SK-N-SH (cell line): ENCODE results near the gene ARAP2. TPM values are rescaled to one million over a fixed set of nuclear protein-coding genes. Genes with fewer than 3 reads are reported as not detected.
"Not testable (repeated sequence)": the region's sequence is repeated elsewhere in the genome, so short reads cannot be mapped to it uniquely, and the experiment has no call there.

ENCODE experiments used
- CTCF ChIA-PET: fragments of 300-600, 350-600 bp; formaldehyde crosslinking; extraction: SDS; loops from one replicate; lab custom pipeline; 2021; lab: Yijun Ruan, JAX
- POLR2A ChIA-PET: fragments of 350-600 bp; sonication (Branson Sonifier 250); formaldehyde crosslinking; extraction: SDS; loops from one replicate; lab custom pipeline; 2020; ENCODE audit warnings: antibody characterized with exemption, inconsistent platforms; lab: Yijun Ruan, JAX
- DNase-seq: peaks from one replicate; pipeline ENCODE4 v3.0.0; 2012
- H2AFZ ChIP-seq: fragments of 200-600 bp; sonication (generic); 2 replicates; pipeline ENCODE4 v1.8.1; 2016; ENCODE audit warnings: antibody characterized with exemption, mild to moderate bottlenecking, low read depth
- H3F3A ChIP-seq: fragments of 200-600 bp; sonication (generic); replicated peaks from 2 replicates; pipeline ENCODE3; 2016; ENCODE audit warnings: antibody characterized with exemption, mild to moderate bottlenecking; ENCODE audit not compliant: insufficient read depth
- H3K27ac ChIP-seq, 2 experiments: fragments of 200-500 bp in 1 of 2; fragments of 200-600 bp in 1 of 2; sonication (Bioruptor generic) in 1 of 2; sonication (generic), shearing (Covaris generic) in 1 of 2; 2 replicates each; pipeline versions ENCODE4 v1.5.1 to v1.6.1; 2014 to 2016; ENCODE audit warnings: low read depth in 2 of 2, inconsistent platforms in 1 of 2, low read length in 1 of 2, mild to moderate bottlenecking in 1 of 2, mixed read lengths in 1 of 2
- H3K27me3 ChIP-seq: fragments of 200-600 bp; sonication (generic), shearing (Covaris generic); 2 replicates; pipeline ENCODE4 v1.6.1; 2016; ENCODE audit warnings: mixed run types; ENCODE audit not compliant: insufficient read depth
- H3K36me3 ChIP-seq, 2 experiments: fragments of 200-500 bp in 1 of 2; fragments of 200-600 bp in 1 of 2; sonication (Bioruptor generic) in 1 of 2; sonication (generic) in 1 of 2; replicated peaks in 1 of 2; 2 replicates each; pipeline versions ENCODE3 to v1.5.1; 2014 to 2016; ENCODE audit warnings: low read length in 1 of 2, mild to moderate bottlenecking in 1 of 2; ENCODE audit not compliant: insufficient read depth in 2 of 2, control insufficient read depth in 1 of 2
- H3K4me1 ChIP-seq, 2 experiments: fragments of 200-500 bp in 1 of 2; fragments of 200-600 bp in 1 of 2; sonication (Bioruptor generic) in 1 of 2; sonication (generic), shearing (Covaris generic) in 1 of 2; 2 replicates each; pipeline versions ENCODE4 v1.5.1 to v1.6.1; 2014 to 2016; ENCODE audit warnings: low read depth in 1 of 2, low read length in 1 of 2, mixed run types in 1 of 2; ENCODE audit not compliant: insufficient read depth in 2 of 2, control insufficient read depth in 1 of 2
- H3K4me2 ChIP-seq: fragments of 200-600 bp; sonication (generic), shearing (Covaris generic); 2 replicates; pipeline ENCODE4 v1.6.1; 2017; ENCODE audit warnings: mixed run types
- H3K4me3 ChIP-seq, 2 experiments: fragments of 200-500 bp in 1 of 2; fragments of 200-600 bp in 1 of 2; sonication (Bioruptor generic) in 1 of 2; sonication (generic), shearing (Covaris generic) in 1 of 2; 2 replicates each; pipeline versions ENCODE4 v1.5.1 to v1.8.1; 2014 to 2016; ENCODE audit warnings: low read depth in 2 of 2, inconsistent platforms in 1 of 2, low read length in 1 of 2, mild to moderate bottlenecking in 1 of 2, mixed read lengths in 1 of 2, moderate library complexity in 1 of 2
- H3K79me2 ChIP-seq: fragments of 200-600 bp; sonication (generic); 2 replicates; pipeline ENCODE4 v1.8.1; 2017; ENCODE audit warnings: mild to moderate bottlenecking; ENCODE audit not compliant: insufficient read depth
- H3K9ac ChIP-seq: fragments of 200-600 bp; sonication (generic); 2 replicates; pipeline ENCODE4 v1.6.1; 2017; ENCODE audit warnings: mixed run types
- H3K9me2 ChIP-seq: fragments of 200-600 bp; sonication (generic); 2 replicates; pipeline ENCODE4 v1.6.1; 2017; ENCODE audit warnings: mixed run types
- H3K9me3 ChIP-seq: fragments of 200-600 bp; sonication (generic); 2 replicates; pipeline ENCODE4 v1.6.1; 2017; ENCODE audit warnings: mixed run types, mild to moderate bottlenecking, moderate library complexity
- H4K20me1 ChIP-seq: fragments of 200-600 bp; sonication (generic); 2 replicates; pipeline ENCODE4 v1.6.1; 2017; ENCODE audit warnings: mild to moderate bottlenecking, mixed run types; ENCODE audit not compliant: insufficient read depth
- ELF1 ChIP-seq: IDR thresholded peaks from 2 replicates; pipeline ENCODE4 v1.4.0; 2012
- EP300 ChIP-seq, 2 experiments: IDR thresholded peaks; 2 replicates each; pipeline versions ENCODE4 v1.4.0 to v1.6.1; 2012; ENCODE audit warnings: borderline replicate concordance in 1 of 2, low read depth in 1 of 2, low read length in 1 of 2
- GABPA ChIP-seq: IDR thresholded peaks from 2 replicates; pipeline ENCODE4 v1.4.0; 2012; ENCODE audit warnings: low read depth, mild to moderate bottlenecking
- JUND ChIP-seq: IDR thresholded peaks from 2 replicates; pipeline ENCODE4 v1.4.0; 2012
- NFIC ChIP-seq: IDR thresholded peaks from 2 replicates; pipeline ENCODE4 v1.4.0; 2012; ENCODE audit warnings: borderline replicate concordance
- NRF1 ChIP-seq: IDR thresholded peaks from 2 replicates; pipeline ENCODE4 v1.6.1; 2012; ENCODE audit warnings: low read depth, mild to moderate bottlenecking, low read length
- RAD21 ChIP-seq: IDR thresholded peaks from 2 replicates; pipeline ENCODE4 v1.6.1; 2012; ENCODE audit warnings: mild to moderate bottlenecking, low read length
- RCOR1 ChIP-seq: fragments of 150-350 bp; IDR thresholded peaks from 2 replicates; pipeline ENCODE4 v1.6.1; 2017; ENCODE audit warnings: antibody characterized with exemption, low read length
- RFX5 ChIP-seq: IDR thresholded peaks from 2 replicates; pipeline ENCODE4 v1.6.1; 2012; ENCODE audit warnings: mild to moderate bottlenecking, improper control_type of control experiment, low read length
- RXRA ChIP-seq: IDR thresholded peaks from 2 replicates; pipeline ENCODE4 v1.4.0; 2012; ENCODE audit warnings: low read depth, mild to moderate bottlenecking, borderline replicate concordance
- SIN3A ChIP-seq: IDR thresholded peaks from 2 replicates; pipeline ENCODE4 v1.6.1; 2012; ENCODE audit warnings: low read depth, mild to moderate bottlenecking, low read length, moderate library complexity, borderline replicate concordance
- TCF12 ChIP-seq: IDR thresholded peaks from 2 replicates; pipeline ENCODE4 v1.4.0; 2012
- TEAD4 ChIP-seq: IDR thresholded peaks from 2 replicates; pipeline ENCODE4 v1.4.0; 2012; ENCODE audit warnings: mild to moderate bottlenecking, borderline replicate concordance; ENCODE audit not compliant: insufficient read depth
- YY1 ChIP-seq: IDR thresholded peaks from 2 replicates; pipeline ENCODE4 v1.4.0; 2012; ENCODE audit warnings: low read depth, mild to moderate bottlenecking
- WGBS: methylation state at CpG from one replicate; pipeline ENCODE4 v1.1.6; 2017; ENCODE audit warnings: low lambda C conversion rate; 5-methylcytosine and 5-hydroxymethylcytosine counted together
- polyA plus RNA-seq, 3 experiments: library from polyadenylated mRNA; depleted of rRNA; stranded (reverse); fragments of >200 nt; gene quantifications; 2 replicates each; pipeline ENCODE4 v1.2.3, GENCODE V29; 2012
- TF ChIP-seq, protein P1 (sequence below): IDR thresholded peaks from 2 replicates; pipeline ENCODE4 v1.4.0; 2012; ENCODE audit warnings: low read depth
- TF ChIP-seq, protein P2 (sequence below): IDR thresholded peaks from 2 replicates; pipeline ENCODE4 v1.4.0; 2012; ENCODE audit warnings: low read depth, borderline replicate concordance
- TF ChIP-seq, protein P3 (sequence below): IDR thresholded peaks from 2 replicates; pipeline ENCODE4; 2012

ARAP2 gene
- polyA plus RNA-seq, 1 of the 3 experiments (the other 2 are of a cell fraction) = not detected

DNA sequence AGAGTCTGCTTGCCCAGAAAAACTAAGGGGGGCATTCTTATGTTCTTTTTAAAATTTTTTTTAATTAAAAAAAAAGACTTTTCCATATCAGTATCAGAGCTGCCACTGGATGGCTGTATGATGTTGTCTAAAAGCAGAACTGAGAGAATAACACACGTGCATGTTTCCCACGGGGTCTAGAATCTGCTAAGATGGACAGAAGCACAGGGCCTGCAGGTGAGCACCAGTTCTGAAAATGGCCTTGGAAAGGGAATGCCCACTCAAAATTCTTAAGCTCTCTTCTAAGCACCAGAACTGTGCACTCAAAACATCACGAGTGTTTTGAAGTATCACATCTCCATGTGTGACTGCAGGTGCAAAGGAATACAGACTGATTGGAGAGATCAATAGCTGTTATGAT is 61.1 kb downstream of the ARAP2 start:
- Histone ChIP-seq H3K4me1 (no peaks in the 10 kb centered on the region), H3K9me3 (no peaks in the 10 kb centered on the region), H3K27me3 (peaks cover 12% of the 10 kb centered on the region), H3K79me2 (no peaks in the 10 kb centered on the region), H3K9me2 (no peaks in the 10 kb centered on the region), H3K4me3 (no peak overlapping the region), H3K36me3 (no peaks in the 10 kb centered on the region), H4K20me1 (no peaks in the 10 kb centered on the region), H3K27ac (no peak overlapping the region), H3F3A (no peaks in the 10 kb centered on the region), H3K9ac (no peak overlapping the region), H2AFZ (no peak overlapping the region), H3K4me2 (no peak overlapping the region)
- POLR2A ChIA-PET = no interaction called here
- no peak for DNase-seq
- CTCF ChIA-PET = no interaction called here
- TF ChIP-seq RAD21 (no peak), ELF1 (no peak), EP300 (IDR thresholded peaks at IDR 0.05; ENCODE audit: borderline replicate concordance in 1 of 2, low read depth in 1 of 2, low read length in 1 of 2) (no peak), RFX5 (no peak), JUND (no peak), YY1 (no peak), GABPA (no peak), RXRA (no peak), NRF1 (no peak), RCOR1 (no peak), NFIC (no peak), TCF12 (no peak), TEAD4 (no peak)
- TF ChIP-seq, protein P1, sequence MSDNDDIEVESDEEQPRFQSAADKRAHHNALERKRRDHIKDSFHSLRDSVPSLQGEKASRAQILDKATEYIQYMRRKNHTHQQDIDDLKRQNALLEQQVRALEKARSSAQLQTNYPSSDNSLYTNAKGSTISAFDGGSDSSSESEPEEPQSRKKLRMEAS = no peak
- TF ChIP-seq, protein P2, sequence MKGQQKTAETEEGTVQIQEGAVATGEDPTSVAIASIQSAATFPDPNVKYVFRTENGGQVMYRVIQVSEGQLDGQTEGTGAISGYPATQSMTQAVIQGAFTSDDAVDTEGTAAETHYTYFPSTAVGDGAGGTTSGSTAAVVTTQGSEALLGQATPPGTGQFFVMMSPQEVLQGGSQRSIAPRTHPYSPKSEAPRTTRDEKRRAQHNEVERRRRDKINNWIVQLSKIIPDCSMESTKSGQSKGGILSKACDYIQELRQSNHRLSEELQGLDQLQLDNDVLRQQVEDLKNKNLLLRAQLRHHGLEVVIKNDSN = no peak
- 4% methylated on average over 3 of the region's 3 CpGs for WGBS

DNA sequence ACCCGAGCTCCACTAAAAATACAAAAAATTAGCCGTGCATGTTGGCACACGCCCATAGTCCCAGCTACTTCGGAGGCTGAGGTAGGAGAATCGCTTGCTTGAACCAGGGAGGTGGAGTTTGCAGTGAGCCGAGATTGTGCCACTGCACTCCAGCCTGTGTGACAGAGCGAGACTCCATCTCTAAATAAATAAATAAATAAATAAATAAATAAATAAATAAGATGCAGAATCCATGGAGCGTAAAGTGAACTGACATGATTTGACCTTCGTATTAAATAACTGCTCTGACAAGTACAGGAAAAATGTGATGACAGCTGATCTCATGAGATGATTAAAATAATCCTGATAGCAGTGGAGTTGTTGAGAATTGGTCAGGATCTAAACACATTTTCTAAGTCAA is 62.0 kb downstream of the ARAP2 start:
- H3K27ac ChIP-seq, H3K9me2 ChIP-seq, H3F3A ChIP-seq, H2AFZ ChIP-seq, H3K79me2 ChIP-seq, POLR2A ChIA-PET, H3K36me3 ChIP-seq, H3K9ac ChIP-seq, H3K4me1 ChIP-seq, H3K27me3 ChIP-seq, DNase-seq, H4K20me1 ChIP-seq, CTCF ChIA-PET, H3K4me3 ChIP-seq, H3K4me2 ChIP-seq, H3K9me3 ChIP-seq: not testable (repeated sequence)
- 39% methylated on average over 9 of the region's 9 CpGs for WGBS

DNA sequence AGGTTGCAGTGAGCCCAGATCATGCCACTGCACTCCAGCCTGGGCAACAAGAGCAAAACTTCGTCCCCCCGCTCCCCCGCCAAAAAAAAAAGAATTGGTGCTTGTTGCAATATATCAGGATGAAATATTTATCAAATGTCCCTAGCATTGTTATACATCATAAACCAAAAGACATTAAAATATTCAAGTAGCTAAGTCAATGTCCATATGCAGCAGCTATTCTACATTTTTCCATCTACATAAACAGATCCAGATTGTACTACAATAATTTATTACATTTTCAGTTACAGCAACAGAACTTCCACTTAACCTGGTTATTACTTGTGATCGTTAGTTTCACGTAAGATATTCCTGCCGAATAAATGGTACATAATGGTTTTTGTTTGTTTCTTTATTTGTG is 64.1 kb downstream of the ARAP2 start:
- no peak overlapping the region for H3K4me2 ChIP-seq
- TF ChIP-seq, protein P3, sequence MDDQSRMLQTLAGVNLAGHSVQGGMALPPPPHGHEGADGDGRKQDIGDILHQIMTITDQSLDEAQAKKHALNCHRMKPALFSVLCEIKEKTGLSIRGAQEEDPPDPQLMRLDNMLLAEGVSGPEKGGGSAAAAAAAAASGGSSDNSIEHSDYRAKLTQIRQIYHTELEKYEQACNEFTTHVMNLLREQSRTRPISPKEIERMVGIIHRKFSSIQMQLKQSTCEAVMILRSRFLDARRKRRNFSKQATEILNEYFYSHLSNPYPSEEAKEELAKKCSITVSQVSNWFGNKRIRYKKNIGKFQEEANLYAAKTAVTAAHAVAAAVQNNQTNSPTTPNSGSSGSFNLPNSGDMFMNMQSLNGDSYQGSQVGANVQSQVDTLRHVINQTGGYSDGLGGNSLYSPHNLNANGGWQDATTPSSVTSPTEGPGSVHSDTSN = no peak
- TF ChIP-seq RXRA (no peak), SIN3A (no peak), NRF1 (no peak)
- TF ChIP-seq, all 33 proteins: peak for 0
- POLR2A ChIA-PET = no interaction called here
- Histone ChIP-seq H4K20me1 (no peaks in the 10 kb centered on the region), H3K9me3 (no peaks in the 10 kb centered on the region), H3K9ac (no peak overlapping the region), H3K27ac (no peak overlapping the region), H3K36me3 (no peaks in the 10 kb centered on the region), H3K4me3 (no peak overlapping the region), H3K9me2 (no peaks in the 10 kb centered on the region), H2AFZ (no peak overlapping the region), H3F3A (no peaks in the 10 kb centered on the region), H3K27me3 (no peaks in the 10 kb centered on the region; the same call in 1 of the 2 replicates), H3K4me1 (no peaks in the 10 kb centered on the region), H3K79me2 (no peaks in the 10 kb centered on the region)
- DNase-seq = no peak
- CTCF ChIA-PET = no interaction called here
- 24% methylated on average over 6 of the region's 6 CpGs for WGBS
